ENCODE measurements around the gene SIAH3. TPM values are rescaled to one million over a fixed set of nuclear protein-coding genes. Genes with fewer than 3 reads are reported as not detected.

Gene SIAH3
- total RNA-seq: under 1 TPM in 6 of 7 donors, not detected in 1; 0.03 to 0.20 (median 0.11) TPM
- polyA plus RNA-seq: under 1 TPM; under 0.01 to 0.03 (median 0.02) TPM
- long read RNA-seq, donor 1: 0 reads
- long read RNA-seq, donor 2: 0 reads

- Histone ChIP-seq H3K9me3 (peaks cover 0 to 17% (median 11%) of the 10 kb centered on the region in 8 donors), H3K4me3 (peak within 1 kb of the TSS in 7 of 8 donors; percentile 10 to 53 (median 30)), H3K4me1 (peaks cover 5 to 50% (median 30%) of the 10 kb centered on the region in 6 donors), H3K36me3 (no peaks in the 10 kb centered on the region), H3K27ac (no peak within 1 kb of the TSS), H3K27me3 (replicated peaks in 1 of 7) (peaks cover 0 to 78% (median 16%) of the 10 kb centered on the region in 7 donors)
- no peak for DNase-seq
- 3 to 8% (median 4%) methylated on average over 33 to 35 of the region's 35 CpGs for WGBS, 5 donors
- no peak for TF ChIP-seq CTCF (IDR thresholded peaks at IDR 0.05 in 8 of 11, conservative IDR thresholded peaks at IDR 0.05 in 3 of 11)
- TF ChIP-seq POLR2A (IDR thresholded peaks at IDR 0.05): no peak
- intact Hi-C loops (cut with DNase I; ENCODE audit: low total_unique reads): no loop called here
These were observed at the start of gene SIAH3 for GRCh38 chr13:45851171-45851921. SIAH3 (minus strand) TSS chr13:45851753; CDS start chr13:45851629, 124 bp downstream.

GRCh38 chr13:45899406-45899805, 47.9 kb upstream of the SIAH3 start:
- H3K9me3 ChIP-seq: no peaks in the 10 kb centered on the region
- no peaks in the 10 kb centered on the region for H3K27me3 ChIP-seq (replicated peaks in 1 of 7)
- intact Hi-C loops (cut with DNase I; ENCODE audit: low total_unique reads): no loop called here
- H3K27ac ChIP-seq: no peak overlapping the region
- H3K36me3 ChIP-seq: no peaks in the 10 kb centered on the region
- 62 to 76% (median 72%) methylated on average over 3 of the region's 3 CpGs for WGBS, 5 donors
- TF ChIP-seq POLR2AphosphoS5 (IDR thresholded peaks at IDR 0.05): no peak
- TF ChIP-seq POLR2A (IDR thresholded peaks at IDR 0.05): no peak
- TF ChIP-seq CTCF (IDR thresholded peaks at IDR 0.05 in 8 of 11, conservative IDR thresholded peaks at IDR 0.05 in 3 of 11): no peak
- H3K4me1 ChIP-seq: no peaks in the 10 kb centered on the region
- no peak overlapping the region for H3K4me3 ChIP-seq
- DNase-seq: no peak

GRCh38 chr13:45897562-45897961, 46.0 kb upstream of the SIAH3 start:
- Histone ChIP-seq H3K36me3 (no peaks in the 10 kb centered on the region), H3K27me3 (replicated peaks in 1 of 7) (peaks cover 0 to 4% (median 0%) of the 10 kb centered on the region in 7 donors), H3K4me3 (no peak overlapping the region), H3K9me3 (no peaks in the 10 kb centered on the region), H3K4me1 (no peaks in the 10 kb centered on the region), H3K27ac (no peak overlapping the region)
- no peak for DNase-seq
- WGBS, 5 donors: 89 to 100% (median 93%) methylated on average over 2 of the region's 2 CpGs
- TF ChIP-seq CTCF (IDR thresholded peaks at IDR 0.05 in 8 of 11, conservative IDR thresholded peaks at IDR 0.05 in 3 of 11): no peak
- TF ChIP-seq POLR2A (IDR thresholded peaks at IDR 0.05): no peak
- no peak for TF ChIP-seq POLR2AphosphoS5 (IDR thresholded peaks at IDR 0.05)
- intact Hi-C loops (cut with DNase I; ENCODE audit: low total_unique reads): no loop called here

- no peak overlapping the region for H3K4me3 ChIP-seq
- DNase-seq: no peak
- peaks cover 0 to 5% (median 0%) of the 10 kb centered on the region in 7 donors for H3K27me3 ChIP-seq (replicated peaks in 1 of 7)
- no peaks in the 10 kb centered on the region for H3K9me3 ChIP-seq
- H3K36me3 ChIP-seq: no peaks in the 10 kb centered on the region
- H3K27ac ChIP-seq: no peak overlapping the region
- 82 to 94% (median 86%) methylated on average over 5 of the region's 5 CpGs for WGBS, 5 donors
- intact Hi-C loops (cut with DNase I; ENCODE audit: low total_unique reads): no loop called here
- no peaks in the 10 kb centered on the region for H3K4me1 ChIP-seq
- no peak for TF ChIP-seq POLR2A (IDR thresholded peaks at IDR 0.05)
- TF ChIP-seq POLR2AphosphoS5 (IDR thresholded peaks at IDR 0.05): no peak
- no peak for TF ChIP-seq CTCF (IDR thresholded peaks at IDR 0.05 in 8 of 11, conservative IDR thresholded peaks at IDR 0.05 in 3 of 11)
These were observed 44.7 kb upstream of the SIAH3 start for GRCh38 chr13:45896285-45896684.
